Trophoblast cell (in vitro differentiated cells and primary cell): Measurements from ENCODE around the gene MYBPHL.

Source experiments
- DNase-seq, 2 donors: peaks; one replicate each; pipeline ENCODE4 v3.0.0-alpha.2; 2016
- H2AFZ ChIP-seq: 2 replicates; pipeline ENCODE4 v1.6.1; 2013; ENCODE audit warnings: low read length, moderate library complexity, mild to moderate bottlenecking; ENCODE audit not compliant: insufficient read depth, poor library complexity
- H2AK5ac ChIP-seq: 2 replicates; pipeline ENCODE4 v1.6.1; 2013; ENCODE audit warnings: mild to moderate bottlenecking, low read length
- H2BK120ac ChIP-seq: 2 replicates; pipeline ENCODE4 v1.6.1; 2013; ENCODE audit warnings: low read length, mild to moderate bottlenecking, moderate library complexity; ENCODE audit not compliant: insufficient read depth, poor library complexity
- H2BK12ac ChIP-seq: 2 replicates; pipeline ENCODE4 v1.6.1; 2013; ENCODE audit warnings: mild to moderate bottlenecking, low read length, moderate library complexity
- H2BK5ac ChIP-seq: 2 replicates; pipeline ENCODE4 v1.6.1; 2013; ENCODE audit warnings: low read length, low read depth, moderate library complexity, mild to moderate bottlenecking; ENCODE audit not compliant: poor library complexity
- H3K14ac ChIP-seq: 2 replicates; pipeline ENCODE4 v1.6.1; 2013; ENCODE audit warnings: mild to moderate bottlenecking, low read length
- H3K18ac ChIP-seq: 2 replicates; pipeline ENCODE4 v1.6.1; 2013; ENCODE audit warnings: mild to moderate bottlenecking, low read length
- H3K23ac ChIP-seq: 2 replicates; pipeline ENCODE4 v1.6.1; 2013; ENCODE audit warnings: low read length
- H3K27ac ChIP-seq: 2 replicates; pipeline ENCODE4 v1.5.1; 2013; ENCODE audit warnings: low read depth, mild to moderate bottlenecking, inconsistent platforms, low read length, moderate library complexity
- H3K27me3 ChIP-seq: 2 replicates; pipeline ENCODE4 v1.6.1; 2013; ENCODE audit warnings: inconsistent platforms, mild to moderate bottlenecking, low read length, moderate library complexity; ENCODE audit not compliant: insufficient read depth
- H3K36me3 ChIP-seq, 2 experiments: 1 replicate in 1 of 2; 2 replicates in 1 of 2; pipeline ENCODE4 v1.6.1; 2013; ENCODE audit warnings: low read length in 2 of 2, mild to moderate bottlenecking in 2 of 2, moderate library complexity in 1 of 2; ENCODE audit not compliant: insufficient read depth in 2 of 2, control insufficient read depth in 1 of 2
- H3K4ac ChIP-seq: 2 replicates; pipeline ENCODE4 v1.6.1; 2013; ENCODE audit warnings: low read depth, mild to moderate bottlenecking, low read length, moderate library complexity
- H3K4me1 ChIP-seq, 2 experiments: 1 replicate in 1 of 2; 2 replicates in 1 of 2; pipeline ENCODE4 v1.6.1; 2013; ENCODE audit warnings: low read length in 2 of 2, mild to moderate bottlenecking in 2 of 2, moderate library complexity in 1 of 2; ENCODE audit not compliant: insufficient read depth in 2 of 2, control insufficient read depth in 1 of 2
- H3K4me2 ChIP-seq: 2 replicates; pipeline ENCODE4 v1.6.1; 2013; ENCODE audit warnings: inconsistent platforms, mild to moderate bottlenecking, low read length, moderate library complexity
- H3K4me3 ChIP-seq: 2 replicates; pipeline ENCODE4 v1.5.1; 2013; ENCODE audit warnings: mild to moderate bottlenecking, low read depth, low read length, inconsistent platforms
- H3K79me1 ChIP-seq: one replicate; pipeline ENCODE4 v1.6.1; 2013; ENCODE audit warnings: low read length
- H3K79me2 ChIP-seq: 2 replicates; pipeline ENCODE4 v1.6.1; 2013; ENCODE audit warnings: low read length, mild to moderate bottlenecking; ENCODE audit not compliant: control insufficient read depth, insufficient read depth, poor library complexity
- H3K9ac ChIP-seq: 2 replicates; pipeline ENCODE4 v1.6.1; 2013; ENCODE audit warnings: mild to moderate bottlenecking, low read length
- H3K9me3 ChIP-seq: 2 replicates; pipeline ENCODE4 v1.6.1; 2013; ENCODE audit warnings: low read depth, mild to moderate bottlenecking, control low read depth, inconsistent platforms, low read length; ENCODE audit not compliant: insufficient read depth
- H4K12ac ChIP-seq: 2 replicates; pipeline ENCODE4 v1.6.1; 2013; ENCODE audit warnings: low read depth, mild to moderate bottlenecking, low read length, moderate library complexity
- H4K8ac ChIP-seq: 2 replicates; pipeline ENCODE4 v1.6.1; 2013; ENCODE audit warnings: low read depth, mild to moderate bottlenecking, low read length, moderate library complexity
- H4K91ac ChIP-seq: one replicate; pipeline ENCODE4 v1.6.1; 2013; ENCODE audit warnings: low read depth, mild to moderate bottlenecking, low read length, moderate library complexity
- WGBS: extraction: QIAGEN DNeasy Blood & Tissue Kit; methylation state at CpG from one replicate; pipeline ENCODE4 v1.1.7; 2013; ENCODE audit warnings: missing lambda C conversion rate; ENCODE audit not compliant: insufficient read length, insufficient coverage; ENCODE audit errors: extremely low coverage; 5-methylcytosine and 5-hydroxymethylcytosine counted together

The MYBPHL gene

GRCh38 chr1:109272831-109273547 lies 33.8 kb downstream of the MYBPHL start:
- Histone ChIP-seq H2BK5ac (peak overlapping the region; percentile 44), H2AFZ (no peak overlapping the region), H3K9ac (no peak overlapping the region), H3K9me3 (peaks cover 11% of the 10 kb centered on the region), H4K12ac (peak overlapping the region; percentile 6), H2AK5ac (peak overlapping the region; percentile 75), H4K8ac (peak overlapping the region; percentile 49), H3K27me3 (no peaks in the 10 kb centered on the region), H2BK12ac (peak overlapping the region; percentile 87), H3K4ac (peak overlapping the region; percentile 35), H4K91ac (peak overlapping the region; percentile 83), H3K4me2 (no peak overlapping the region), H3K18ac (peak overlapping the region; percentile 74), H3K23ac (no peak overlapping the region), H3K27ac (no peak overlapping the region), H3K36me3 (peaks cover 49 to 58% of the 10 kb centered on the region in 2 experiments), H2BK120ac (peak overlapping the region; percentile 65), H3K4me1 (peaks cover 33 to 37% of the 10 kb centered on the region in 2 experiments), H3K79me2 (peaks cover 4% of the 10 kb centered on the region), H3K79me1 (peaks cover 36% of the 10 kb centered on the region), H3K4me3 (no peak overlapping the region), H3K14ac (peak overlapping the region; percentile 63)
- no CpG with 5 or more reads among the region's 16 CpGs for WGBS
- DNase-seq: no peak

GRCh38 chr1:109272021-109272799 lies 34.6 kb downstream of the MYBPHL start:
- Histone ChIP-seq H3K4me3 (no peak overlapping the region), H2AFZ (no peak overlapping the region), H3K9ac (no peak overlapping the region), H4K12ac (no peak overlapping the region), H2AK5ac (peak overlapping the region; percentile 75), H3K27ac (no peak overlapping the region), H4K91ac (peak overlapping the region; percentile 83), H3K4me1 (peaks cover 30 to 34% of the 10 kb centered on the region in 2 experiments), H3K27me3 (no peaks in the 10 kb centered on the region), H4K8ac (peak overlapping the region; percentile 49), H2BK120ac (peak overlapping the region; percentile 65), H3K4ac (peak overlapping the region; percentile 35), H3K23ac (no peak overlapping the region), H3K14ac (peak overlapping the region; percentile 63), H3K9me3 (peaks cover 14% of the 10 kb centered on the region), H3K79me1 (peaks cover 37% of the 10 kb centered on the region), H3K36me3 (peaks cover 51 to 59% of the 10 kb centered on the region in 2 experiments), H2BK5ac (peak overlapping the region; percentile 44), H2BK12ac (peak overlapping the region; percentile 87), H3K18ac (peak overlapping the region; percentile 74), H3K79me2 (peaks cover 4% of the 10 kb centered on the region), H3K4me2 (no peak overlapping the region)
- no CpG with 5 or more reads among the region's 13 CpGs for WGBS
- DNase-seq: no peak

- no peak overlapping the region for H3K4ac ChIP-seq
- no peaks in the 10 kb centered on the region for H3K27me3 ChIP-seq
- no peak overlapping the region for H2BK120ac ChIP-seq
- no peak overlapping the region for H3K18ac ChIP-seq
- H4K8ac ChIP-seq: no peak overlapping the region
- DNase-seq: no peak
- no peak overlapping the region for H3K14ac ChIP-seq
- H3K23ac ChIP-seq: no peak overlapping the region
- no CpG with 5 or more reads among the region's 6 CpGs for WGBS
- no peak overlapping the region for H2AFZ ChIP-seq
- H3K4me2 ChIP-seq: no peak overlapping the region
- no peak overlapping the region for H2BK12ac ChIP-seq
- H3K9ac ChIP-seq: no peak overlapping the region
- no peak overlapping the region for H3K4me3 ChIP-seq
- peaks cover 14% of the 10 kb centered on the region for H3K9me3 ChIP-seq
- H4K91ac ChIP-seq: peak overlapping the region; percentile 5
- H4K12ac ChIP-seq: no peak overlapping the region
- H3K36me3 ChIP-seq: peaks cover 54 to 62% of the 10 kb centered on the region in 2 experiments
- no peak overlapping the region for H2BK5ac ChIP-seq
- no peak overlapping the region for H3K27ac ChIP-seq
- peaks cover 38% of the 10 kb centered on the region for H3K79me1 ChIP-seq
- H3K4me1 ChIP-seq: peaks cover 28 to 37% of the 10 kb centered on the region in 2 experiments
- peaks cover 4% of the 10 kb centered on the region for H3K79me2 ChIP-seq
- H2AK5ac ChIP-seq: no peak overlapping the region
Measured at GRCh38 chr1:109271458-109271857, 35.4 kb downstream of the MYBPHL start.

GRCh38 chr1:109270623-109271317 lies 36.0 kb downstream of the MYBPHL start:
- Histone ChIP-seq H3K4me2 (no peak overlapping the region), H2BK12ac (no peak overlapping the region), H3K9ac (no peak overlapping the region), H3K9me3 (peaks cover 14% of the 10 kb centered on the region), H2BK120ac (no peak overlapping the region), H3K23ac (no peak overlapping the region), H3K27ac (no peak overlapping the region), H3K79me2 (peaks cover 4% of the 10 kb centered on the region), H3K4ac (no peak overlapping the region), H4K91ac (no peak overlapping the region), H3K79me1 (peaks cover 36% of the 10 kb centered on the region), H3K4me1 (peaks cover 26 to 34% of the 10 kb centered on the region in 2 experiments), H2AFZ (no peak overlapping the region), H3K4me3 (no peak overlapping the region), H3K14ac (no peak overlapping the region), H4K8ac (no peak overlapping the region), H2AK5ac (no peak overlapping the region), H3K27me3 (no peaks in the 10 kb centered on the region), H3K18ac (no peak overlapping the region), H2BK5ac (no peak overlapping the region), H4K12ac (no peak overlapping the region), H3K36me3 (peaks cover 58 to 66% of the 10 kb centered on the region in 2 experiments)
- no CpG with 5 or more reads among the region's 20 CpGs for WGBS
- DNase-seq: no peak
